ENCODE measurements around the gene PLXNB1.

The PLXNB1 gene

GRCh38 chr3:48432411-48433371 is 2.8 kb upstream of the PLXNB1 start:
- DNase-seq: no peak

GRCh38 chr3:48431224-48432029 is 1.5 kb upstream of the PLXNB1 start:
- DNase-seq: no peak

GRCh38 chr3:48430708-48431101 is 819 bp upstream of the PLXNB1 start:
- DNase-seq: no peak

- peak; percentile 75 for DNase-seq
Measured at GRCh38 chr3:48429317-48429959, 448 bp downstream of the PLXNB1 start.

GRCh38 chr3:48428572-48429316 is 1.1 kb downstream of the PLXNB1 start:
- DNase-seq: peak; percentile 80

- DNase-seq: no peak
Measured at GRCh38 chr3:48428088-48428571, 1.8 kb downstream of the PLXNB1 start.

GRCh38 chr3:48427630-48427962 is 2.3 kb downstream of the PLXNB1 start:
- DNase-seq: no peak

GRCh38 chr3:48426944-48427629 is 2.8 kb downstream of the PLXNB1 start:
- DNase-seq: no peak

- peak; percentile 72 for DNase-seq
Measured at GRCh38 chr3:48426401-48426909, 3.4 kb downstream of the PLXNB1 start.

GRCh38 chr3:48425281-48425812 is 4.5 kb downstream of the PLXNB1 start:
- no peak for DNase-seq

GRCh38 chr3:48423883-48424695 is 5.8 kb downstream of the PLXNB1 start:
- DNase-seq: no peak

GRCh38 chr3:48423241-48423882 is 6.5 kb downstream of the PLXNB1 start:
- DNase-seq: no peak

GRCh38 chr3:48422681-48423080 is 7.2 kb downstream of the PLXNB1 start:
- no peak for DNase-seq

GRCh38 chr3:48422272-48422671 is 7.6 kb downstream of the PLXNB1 start:
- DNase-seq: no peak

GRCh38 chr3:48420561-48420960 is 9.3 kb downstream of the PLXNB1 start:
- no peak for DNase-seq

- DNase-seq: no peak
Measured at GRCh38 chr3:48419597-48419996, 10.3 kb downstream of the PLXNB1 start.

- no peak for DNase-seq
Measured at GRCh38 chr3:48419149-48419548, 10.7 kb downstream of the PLXNB1 start.

GRCh38 chr3:48418651-48419050 is 11.2 kb downstream of the PLXNB1 start:
- DNase-seq: no peak

GRCh38 chr3:48418140-48418539 is 11.7 kb downstream of the PLXNB1 start:
- no peak for DNase-seq

GRCh38 chr3:48417529-48418108 is 12.3 kb downstream of the PLXNB1 start:
- DNase-seq: no peak
